ENCODE results near the gene ACOT7.

Gene ACOT7

DNA sequence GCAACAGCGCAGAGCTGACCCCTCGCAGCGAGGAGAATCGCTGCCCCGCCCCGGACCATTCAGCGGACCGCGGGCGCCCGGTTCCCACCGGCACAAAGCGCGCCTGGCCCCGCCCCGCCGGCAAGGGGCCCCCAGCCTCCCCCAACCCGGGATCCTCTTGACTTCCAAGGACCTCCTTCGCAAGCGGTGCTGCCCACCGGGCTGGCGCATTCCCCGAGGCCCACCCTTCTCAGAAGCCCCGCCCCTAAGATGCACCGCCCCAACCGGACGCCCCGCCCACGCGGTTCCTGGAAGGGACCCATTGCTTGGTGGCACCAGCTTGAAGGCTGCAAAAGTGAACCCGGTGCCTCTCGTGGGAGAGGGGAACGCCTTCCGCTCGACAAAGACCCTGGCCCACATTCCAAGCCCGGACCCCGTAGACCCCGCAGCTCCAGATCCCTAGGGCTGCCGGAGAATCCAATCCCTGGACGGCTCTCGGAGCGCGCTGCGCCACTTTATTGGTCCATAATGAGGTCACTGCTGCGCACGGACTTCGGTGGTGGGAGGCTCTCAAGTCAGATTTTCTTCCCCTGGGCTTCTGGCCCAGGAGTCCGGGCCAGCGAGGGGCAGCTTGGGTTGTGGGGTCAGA is 147.6 kb downstream of the ACOT7 start:
- DNase-seq: no peak

DNA sequence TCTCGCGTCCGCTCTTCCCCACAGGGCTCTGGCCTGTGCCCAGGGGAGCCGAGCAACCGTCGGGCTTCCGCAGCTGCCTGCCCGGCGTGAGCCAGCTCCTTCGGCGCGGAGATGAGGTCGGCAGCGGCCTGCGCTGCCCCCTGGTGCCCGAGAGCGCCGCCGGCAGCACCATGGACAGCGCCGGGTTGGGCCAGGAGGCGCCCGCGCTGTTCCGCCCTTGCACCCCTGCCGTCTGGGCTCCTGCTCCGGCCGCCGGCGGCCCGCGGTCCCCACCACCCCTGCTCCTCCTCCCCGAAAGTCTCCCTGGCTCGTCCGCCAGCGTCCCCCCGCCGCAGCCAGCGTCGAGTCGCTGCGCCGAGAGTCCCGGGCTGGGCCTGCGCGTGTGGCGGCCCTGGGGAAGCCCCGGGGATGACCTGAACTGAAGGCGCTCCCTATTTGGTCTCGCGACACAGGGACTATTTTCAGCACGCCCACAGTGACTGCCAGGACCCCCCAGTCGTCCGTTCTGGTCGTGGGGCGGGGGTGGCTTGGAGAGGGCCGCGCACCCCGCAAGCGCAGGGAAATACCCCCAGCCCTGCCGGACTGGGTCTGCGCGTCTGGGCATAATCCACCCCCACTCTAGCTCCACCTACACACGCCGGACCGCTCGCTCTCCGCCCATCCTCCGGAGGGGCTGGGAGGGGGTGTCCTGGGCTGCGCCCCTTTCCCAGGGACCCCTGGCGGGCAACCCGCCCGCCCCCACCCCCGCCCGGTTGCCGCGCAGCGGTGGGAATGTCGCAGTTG is 148.3 kb downstream of the ACOT7 start:
- peak; percentile 53 for DNase-seq

DNA sequence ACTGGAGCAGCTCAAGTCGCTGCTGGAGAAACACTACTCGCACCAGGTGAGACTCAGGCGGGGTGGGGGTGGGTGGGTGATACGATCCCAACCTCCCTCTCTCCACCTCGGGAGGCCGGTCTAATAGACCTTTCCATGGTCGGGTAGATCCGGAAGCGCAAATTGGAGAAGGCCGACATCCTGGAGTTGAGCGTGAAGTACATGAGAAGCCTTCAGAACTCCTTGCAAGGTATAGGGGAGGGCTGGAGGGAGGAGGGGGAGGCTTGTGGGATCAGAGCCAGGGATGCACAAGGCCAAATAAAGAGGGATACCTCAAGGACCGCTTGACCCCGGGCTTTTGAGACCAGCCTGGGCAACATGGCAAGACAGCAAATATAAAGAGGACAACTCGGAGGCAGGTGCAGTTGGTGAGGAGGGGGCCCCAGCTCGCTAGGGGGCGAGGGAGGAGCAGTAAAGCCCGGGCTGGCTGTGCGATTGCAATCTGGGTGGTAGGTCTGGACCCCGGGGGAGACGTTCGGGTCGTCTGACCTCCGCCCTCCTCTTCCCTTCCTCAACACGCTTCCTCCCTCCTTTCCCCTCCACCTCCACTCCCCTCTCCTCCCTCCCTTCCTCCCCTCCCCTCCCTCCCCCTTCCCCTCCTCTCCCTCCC is 149.0 kb downstream of the ACOT7 start:
- no peak for DNase-seq

DNA sequence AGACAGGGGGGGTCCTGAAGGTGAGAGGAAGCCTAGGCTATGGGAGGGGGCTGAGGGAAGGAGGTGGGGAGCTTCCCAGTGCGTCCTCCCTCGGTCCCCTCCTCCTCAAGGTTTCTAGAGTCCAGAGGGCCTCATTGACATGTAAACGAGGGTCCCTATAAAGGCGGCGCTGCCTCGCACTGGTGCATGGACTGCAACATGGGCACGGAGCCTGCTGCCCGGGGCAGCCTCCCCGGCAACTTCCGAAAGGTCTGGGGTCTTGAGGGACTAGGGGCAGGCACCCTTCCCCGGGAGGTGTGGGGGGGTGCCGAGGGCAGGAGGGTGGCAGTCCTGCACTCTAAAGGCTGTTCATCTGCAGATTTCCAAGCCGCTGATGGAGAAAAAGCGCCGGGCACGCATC is 149.6 kb downstream of the ACOT7 start, which contains the start of gene HES3:
HES3 (plus strand) TSS at position 187 of the 400 bp plus-strand sequence; CDS start at position 374, 187 bp downstream.
- DNase-seq: no peak

DNA sequence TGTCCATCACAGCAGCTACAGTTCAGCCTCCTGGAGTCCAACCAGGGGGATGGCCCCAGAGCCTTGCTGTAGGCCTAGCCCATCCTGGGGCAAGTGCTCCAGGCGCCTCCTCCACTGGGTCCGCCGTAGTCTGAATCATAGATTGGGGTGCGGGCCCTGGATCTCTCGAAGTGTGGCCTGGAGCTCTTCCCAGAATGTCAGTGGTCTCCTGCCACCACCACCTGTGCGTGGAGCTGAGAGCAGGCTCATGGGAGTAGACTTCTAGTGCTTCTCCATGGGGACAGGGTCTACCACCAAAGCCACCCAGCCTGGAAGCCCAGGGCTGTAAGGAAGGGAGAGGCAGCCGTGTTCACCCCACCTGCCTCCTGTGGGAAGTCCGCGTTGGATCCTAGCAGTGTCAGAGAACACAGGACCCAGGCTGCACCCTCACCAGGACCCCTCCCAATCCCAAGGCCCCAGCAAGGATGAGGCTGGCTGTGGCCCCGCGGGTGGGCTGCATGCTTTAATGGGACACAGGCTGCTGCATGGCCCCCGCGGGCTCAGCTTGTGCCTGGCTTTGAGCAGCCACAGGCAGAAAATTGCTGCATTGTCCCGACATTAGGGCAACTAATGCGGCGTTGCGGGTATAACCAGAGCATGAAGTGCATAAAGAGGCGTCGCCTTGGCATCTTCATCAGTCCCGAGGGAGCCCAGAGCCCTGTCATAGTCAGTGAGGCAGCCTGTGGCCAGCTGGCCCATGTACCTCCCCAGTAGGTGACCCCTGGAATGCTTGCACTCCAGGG is 150.3 kb downstream of the ACOT7 start:
- no peak for DNase-seq

DNA sequence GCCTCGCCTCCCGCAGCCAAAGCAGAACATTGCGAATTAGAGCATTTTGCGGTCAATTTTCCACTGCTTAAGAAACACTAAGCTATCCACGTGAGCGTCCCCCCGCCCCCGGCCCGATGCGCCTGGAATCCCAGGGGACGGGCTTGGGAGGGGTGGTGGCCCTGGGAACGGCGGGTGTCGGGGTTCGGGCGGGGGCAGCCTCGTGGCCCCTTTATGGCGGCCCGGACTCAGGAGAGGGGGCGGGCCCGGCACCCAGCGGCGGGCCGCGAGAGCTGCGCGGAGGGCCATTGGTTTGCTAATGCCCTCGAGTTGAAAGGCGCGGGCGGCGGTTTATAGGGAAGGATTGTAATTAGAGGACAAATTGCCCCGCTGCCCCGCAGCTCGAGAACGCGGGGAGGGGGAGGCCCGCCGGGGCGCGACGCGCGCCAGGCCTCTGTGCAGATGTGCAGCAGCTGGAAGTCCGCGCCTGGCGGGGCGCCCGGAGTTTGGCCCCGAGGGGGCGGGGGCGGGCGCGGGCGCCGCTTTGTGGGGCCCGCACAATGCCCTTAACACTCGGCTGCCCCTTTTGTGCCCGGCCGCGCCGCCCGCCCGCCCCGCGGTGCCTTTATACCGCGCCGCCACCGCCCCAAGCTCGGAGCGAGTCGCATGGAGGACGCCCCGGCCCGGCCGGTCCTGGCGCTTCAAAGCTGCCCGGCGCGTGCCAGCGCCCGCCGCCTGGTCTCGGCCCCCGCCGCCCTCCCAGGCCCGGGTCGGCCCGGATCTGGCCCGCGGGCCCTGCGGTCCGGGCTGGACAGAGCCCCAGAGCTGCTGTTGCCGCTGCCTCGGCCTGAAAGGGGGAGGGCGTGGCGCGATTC is 151.5 kb downstream of the ACOT7 start:
- DNase-seq: no peak

DNA sequence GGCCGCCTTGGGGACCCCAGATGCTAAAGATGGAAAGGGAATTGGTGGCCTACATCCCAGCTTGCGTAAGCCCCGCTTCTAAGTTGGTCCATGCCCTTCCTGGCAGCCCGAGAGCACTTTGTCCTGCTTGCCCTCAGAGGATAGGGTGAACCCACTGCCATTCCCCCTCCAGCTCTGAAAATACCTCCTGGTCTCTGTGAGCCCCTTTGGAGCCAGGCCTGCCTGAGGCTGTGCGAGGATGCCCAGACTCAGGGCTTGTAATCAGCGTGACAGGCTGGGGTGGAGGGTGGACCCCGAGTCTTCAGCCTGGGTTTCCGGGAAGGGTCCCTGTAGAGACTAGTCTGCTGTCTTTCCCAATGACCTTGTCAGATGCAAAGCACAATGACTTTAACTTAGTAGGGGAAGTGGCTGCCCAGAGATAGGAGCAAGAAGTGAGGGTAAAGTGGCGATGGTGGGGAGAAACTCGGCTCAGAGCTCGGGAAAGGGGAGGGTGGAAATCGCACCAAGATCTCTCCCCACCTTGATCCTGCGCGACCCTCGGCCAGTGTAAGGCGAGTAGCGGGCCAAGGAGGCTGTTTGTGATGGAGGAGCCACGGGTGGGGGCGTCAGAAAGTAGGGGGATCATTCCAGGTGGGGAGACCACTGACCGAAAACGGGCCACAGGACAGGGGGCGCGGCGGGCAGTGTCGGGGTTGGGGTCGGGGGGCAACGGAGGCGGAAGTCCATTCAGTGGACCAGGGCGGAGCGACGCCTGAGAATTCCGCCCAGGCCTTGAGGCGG is 152.3 kb downstream of the ACOT7 start:
- no peak for DNase-seq

DNA sequence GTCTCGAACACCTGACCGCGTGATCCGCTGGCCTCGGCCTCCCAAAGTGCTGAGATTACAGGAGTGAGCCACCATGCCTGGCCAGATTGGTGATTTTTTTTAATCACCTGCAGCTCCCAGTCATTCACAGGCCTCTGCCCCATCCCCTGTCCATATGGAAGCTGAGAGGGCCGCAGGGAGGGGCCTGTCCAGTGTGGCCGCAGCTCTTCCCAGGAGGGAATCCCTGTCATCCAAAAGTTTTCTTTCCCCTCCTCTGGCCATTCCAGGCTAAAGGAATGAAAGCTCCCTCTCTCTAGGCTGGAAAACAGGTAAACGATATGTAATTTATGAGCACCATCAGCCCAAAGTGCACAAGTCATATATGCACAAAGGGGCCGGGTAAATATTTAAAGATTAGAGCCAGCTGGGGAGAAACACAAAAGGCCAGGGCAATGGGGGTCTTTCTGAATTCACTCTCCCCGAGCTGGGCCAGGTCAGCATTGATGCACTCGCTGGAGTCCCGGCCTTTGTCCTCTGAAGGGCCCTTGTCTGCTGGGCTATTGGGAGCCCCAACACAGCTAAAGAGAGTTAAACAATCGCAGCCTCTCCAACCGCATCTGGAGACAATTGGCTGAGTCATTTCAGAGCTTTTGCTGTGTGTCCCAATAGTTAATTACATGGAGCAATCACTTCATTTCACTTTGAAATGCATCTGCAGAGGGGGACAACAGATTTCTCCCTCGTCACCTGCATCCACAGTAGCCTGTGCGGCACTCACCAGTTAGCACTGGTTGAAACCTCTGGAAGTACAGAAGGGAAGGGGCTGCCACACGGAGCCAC is 153.4 kb downstream of the ACOT7 start:
- no peak for DNase-seq

DNA sequence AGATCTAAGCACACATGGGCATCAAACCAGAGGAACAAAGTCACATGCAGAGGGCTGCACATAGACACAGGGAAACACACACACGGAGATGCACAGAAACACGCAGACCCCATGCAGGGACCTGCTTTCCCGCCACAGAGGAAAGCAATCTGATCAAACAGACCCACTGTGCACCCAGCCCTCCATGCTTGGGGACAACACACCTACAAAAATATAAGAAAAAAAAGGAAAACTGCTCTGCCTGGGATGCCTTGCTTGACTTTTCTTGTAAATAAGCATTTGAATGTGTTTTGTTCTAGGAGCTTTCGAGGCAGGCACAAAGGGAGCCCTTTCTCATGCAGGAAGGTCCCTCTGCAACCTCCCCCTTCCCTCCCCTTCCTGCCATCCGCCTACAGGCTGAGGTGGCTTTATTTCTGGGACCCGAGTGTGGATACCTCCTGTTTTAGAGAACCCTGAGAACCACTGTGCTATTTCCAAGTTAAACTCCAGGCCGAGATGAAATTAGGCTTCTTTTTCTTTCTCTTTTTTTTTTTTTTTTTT is 154.3 kb downstream of the ACOT7 start:
- DNase-seq: no peak

DNA sequence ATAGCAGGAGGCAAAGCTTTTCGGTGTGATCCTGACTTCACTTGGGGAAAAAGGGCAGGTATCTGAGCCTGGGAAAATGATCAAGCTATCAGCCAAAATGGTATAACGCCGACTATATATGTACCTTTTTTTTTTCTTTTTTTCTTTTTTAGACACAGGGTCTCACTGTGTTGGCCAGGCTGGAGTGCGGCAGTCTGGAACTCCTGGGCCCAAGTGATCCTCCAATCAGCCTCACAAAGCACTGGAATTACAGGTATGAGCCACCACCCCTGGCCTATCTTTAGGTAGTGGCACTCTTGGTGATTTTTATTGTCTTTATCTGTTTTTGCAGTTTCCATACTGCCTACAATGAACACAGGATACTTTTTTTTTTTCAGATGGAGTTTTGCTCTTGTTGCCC is 156.5 kb downstream of the ACOT7 start:
- no peak for DNase-seq

DNA sequence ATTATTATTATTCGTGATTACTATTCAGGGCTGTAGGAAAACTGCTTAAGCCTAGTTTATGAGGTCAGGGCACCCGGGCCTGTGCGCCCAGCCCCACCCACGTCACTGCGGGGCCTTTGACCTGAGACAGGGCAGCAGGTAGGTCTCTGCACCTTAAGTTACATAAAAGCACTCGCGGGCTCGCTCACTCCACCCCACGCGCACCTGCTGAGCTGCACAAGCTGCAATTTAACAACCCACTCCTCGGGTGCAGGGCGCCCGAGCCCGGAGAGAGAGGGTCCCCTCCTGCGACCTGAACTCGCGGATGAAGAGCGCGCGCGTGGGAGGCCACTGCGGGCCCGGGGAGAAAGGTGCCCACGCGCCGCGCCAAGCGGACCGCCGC is 158.3 kb downstream of the ACOT7 start:
- no peak for DNase-seq

DNA sequence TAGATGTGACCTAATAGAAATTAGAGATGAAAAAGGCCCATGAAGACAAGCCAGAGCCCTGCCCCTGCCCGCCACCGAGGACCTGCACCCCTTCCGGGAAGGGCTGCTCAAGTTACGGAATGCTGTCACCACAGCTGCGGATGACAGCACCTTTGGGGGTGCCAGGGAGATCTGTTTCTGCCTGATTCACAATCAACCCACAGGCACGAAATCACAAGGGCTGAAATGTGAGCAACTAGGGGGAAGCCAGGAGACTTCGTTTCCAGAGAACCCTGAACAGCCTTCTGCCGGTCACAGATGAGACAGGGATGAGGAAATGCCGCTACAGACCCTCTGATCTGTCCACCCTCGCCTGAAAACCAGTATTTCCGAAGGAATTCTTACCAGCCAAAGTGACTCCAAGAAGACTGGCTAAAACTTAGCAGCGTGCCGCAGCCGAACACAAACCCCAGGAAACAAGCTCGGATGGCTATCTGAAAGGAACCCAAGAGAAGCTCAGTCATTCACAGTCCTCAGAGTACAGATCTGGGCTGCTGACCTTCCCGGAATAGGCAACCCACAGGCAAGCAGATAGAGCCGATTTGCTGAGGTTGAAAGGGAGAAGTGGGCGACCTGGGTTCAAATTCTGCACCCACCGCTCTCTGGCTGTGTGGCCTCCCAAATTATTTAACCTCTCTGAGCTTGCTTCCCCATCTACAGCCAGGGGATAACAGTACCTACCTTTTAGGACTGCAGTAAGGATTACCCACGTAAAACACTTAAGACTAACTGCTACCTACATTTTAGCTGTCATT is 158.9 kb downstream of the ACOT7 start:
- DNase-seq: no peak

DNA sequence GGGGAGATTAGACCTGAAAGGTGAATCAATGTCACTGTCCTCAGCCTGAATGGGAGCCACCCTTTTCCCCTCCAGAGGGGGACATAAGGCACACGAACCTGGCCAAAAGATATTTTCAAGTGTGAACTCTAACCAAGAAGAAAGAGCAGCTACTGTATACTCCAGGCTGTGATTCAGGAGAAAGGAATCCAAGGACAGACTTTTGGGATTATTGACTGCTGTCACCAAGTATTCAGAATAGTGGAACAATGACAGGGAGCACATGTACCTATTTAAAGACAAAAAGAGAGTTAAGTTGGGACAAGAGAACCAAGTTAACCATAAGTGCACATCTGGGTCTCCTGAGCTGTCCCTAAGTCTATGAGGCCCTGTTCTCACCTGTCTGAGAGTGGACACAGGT is 160.2 kb downstream of the ACOT7 start:
- no peak for DNase-seq

DNA sequence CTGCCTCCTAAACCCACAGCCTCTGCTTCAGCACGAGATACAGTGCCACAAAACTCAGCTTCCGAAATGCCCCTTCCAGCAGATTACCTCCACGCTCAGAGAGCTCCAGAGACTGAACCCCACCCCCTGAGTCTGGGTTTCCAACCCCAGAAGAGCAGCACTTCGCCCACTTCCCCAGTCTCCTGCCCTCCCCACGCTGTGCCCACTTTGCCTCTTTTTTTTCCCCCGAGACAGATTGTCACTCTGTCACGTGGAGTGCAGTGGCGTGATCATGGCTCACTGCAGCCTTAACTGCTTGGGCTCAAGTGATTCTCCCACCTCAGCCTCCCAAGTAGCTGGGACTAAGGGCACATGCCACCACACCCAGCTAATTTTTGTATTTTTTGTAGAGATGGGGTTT is 167.9 kb downstream of the ACOT7 start:
- DNase-seq: no peak

DNA sequence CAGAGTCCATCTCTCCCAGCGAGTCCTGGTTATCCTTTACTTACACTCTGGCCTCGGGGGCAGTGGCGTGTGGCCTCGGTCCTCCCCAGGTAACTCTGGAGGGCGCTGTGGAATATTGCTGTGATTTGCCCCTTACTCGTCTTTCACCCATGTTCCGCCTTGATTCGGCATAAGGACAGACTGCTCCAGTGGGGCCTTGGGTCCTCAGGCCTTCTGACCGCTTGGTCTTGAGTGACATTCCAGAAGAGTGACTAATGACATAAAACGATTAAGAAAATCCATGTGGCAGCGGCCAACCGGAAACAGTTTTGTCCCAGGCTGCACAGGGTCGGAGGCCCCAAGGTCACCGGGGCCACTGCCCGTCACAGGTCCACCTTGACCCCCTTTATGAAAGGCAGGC is 168.8 kb downstream of the ACOT7 start:
- DNase-seq: no peak

DNA sequence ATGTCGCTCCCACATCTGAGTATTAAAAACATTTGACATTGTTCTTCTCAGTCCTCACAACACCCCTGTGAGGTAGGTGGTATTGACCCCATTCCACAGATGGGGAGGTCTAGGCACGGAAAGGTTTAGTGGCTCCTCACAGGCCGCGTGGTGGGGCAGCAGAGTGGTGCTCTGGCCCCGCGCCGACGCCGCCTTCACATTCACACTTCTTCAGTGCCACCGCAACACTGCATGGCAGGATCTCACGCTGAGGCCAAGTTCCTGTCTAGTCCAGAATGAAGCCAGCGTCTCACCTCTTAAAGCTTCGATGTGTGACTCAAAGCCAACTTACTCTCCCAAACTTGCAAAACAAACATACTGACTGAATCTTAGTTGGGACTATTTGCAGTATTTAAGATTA is 169.9 kb downstream of the ACOT7 start:
- DNase-seq: no peak

DNA sequence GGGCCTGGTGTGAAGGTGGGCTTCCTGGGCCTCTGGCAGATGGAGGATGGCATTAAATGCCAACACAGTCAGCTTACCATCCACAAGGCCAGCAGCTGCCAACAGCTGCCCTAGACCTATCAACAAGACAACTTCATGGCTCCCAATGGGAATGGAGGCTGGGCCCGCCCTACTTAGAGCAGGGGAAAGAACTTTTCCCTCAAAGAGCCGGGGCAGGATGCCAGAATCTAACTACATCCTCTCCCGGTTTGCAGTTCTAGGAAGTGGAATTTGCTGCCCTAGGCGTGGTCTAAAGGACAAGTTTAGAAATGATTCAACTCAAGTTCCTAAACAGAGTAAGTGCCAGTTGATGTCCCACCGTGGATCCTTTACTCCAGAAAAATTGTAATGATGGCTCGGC is 170.9 kb downstream of the ACOT7 start:
- DNase-seq: no peak

DNA sequence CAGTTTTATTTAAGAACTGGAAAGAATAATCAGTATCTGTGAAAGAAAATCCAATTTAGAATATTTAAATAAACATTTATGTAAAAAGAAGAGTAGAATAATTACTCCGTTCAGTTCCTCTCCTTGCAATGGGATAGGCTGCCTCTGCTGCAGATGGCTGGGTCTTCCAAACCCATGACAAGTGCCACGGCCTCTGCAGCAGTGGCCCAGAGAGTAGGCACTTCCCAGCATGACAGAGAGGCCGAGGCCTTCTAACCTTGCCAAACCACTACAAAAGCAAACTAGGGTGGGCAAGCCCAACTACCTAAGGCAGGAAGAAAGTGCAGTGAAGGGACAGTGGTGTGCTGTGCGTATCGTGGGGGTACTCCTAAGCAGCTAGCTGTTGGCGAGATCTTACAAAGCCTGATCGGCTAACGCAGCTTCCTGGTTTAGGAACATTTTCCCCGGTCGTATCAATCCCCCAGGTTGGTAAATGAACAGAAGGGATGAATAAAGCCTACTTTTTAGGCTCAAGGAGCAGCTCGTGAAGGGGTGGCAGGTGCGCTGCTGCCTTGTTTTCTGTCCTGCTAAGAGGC is 172.3 kb downstream of the ACOT7 start:
- DNase-seq: no peak

DNA sequence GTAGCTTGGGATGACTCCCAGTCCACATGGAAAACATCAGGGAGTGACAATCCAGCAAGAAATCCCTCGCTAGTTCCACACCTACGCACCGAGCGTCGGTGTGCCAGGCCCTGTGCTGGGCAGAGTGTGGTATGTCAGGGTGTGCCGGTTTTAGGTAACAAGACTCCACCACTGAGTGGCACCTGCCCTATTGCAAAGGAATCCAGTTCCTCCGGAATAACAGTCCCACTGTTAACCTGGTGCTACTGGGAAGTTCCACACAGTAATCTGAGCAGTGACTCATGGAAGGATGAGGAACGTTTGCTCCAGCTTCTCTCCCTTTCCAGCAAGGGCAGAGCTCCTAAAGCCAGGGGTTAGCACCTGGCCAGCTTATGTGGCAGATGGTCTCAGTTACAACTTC is 173.3 kb downstream of the ACOT7 start:
- peak; percentile 11 for DNase-seq
